HAP-1 (cell line): ENCODE results near the gene HOXA10.

Source experiments
- DNase-seq, 2 experiments: peaks; one replicate each; pipeline ENCODE4 v3.0.0-alpha.2; 2016 to 2020; ENCODE audit warnings: low spot score in 2 of 2
- H3K27me3 ChIP-seq: fragments of 250-450 bp; sonication (Bioruptor Pico); 2 replicates; pipeline ENCODE4 v1.5.1; 2020; ENCODE audit warnings: low read depth, mild to moderate bottlenecking, moderate library complexity
- H3K36me3 ChIP-seq: fragments of 250-450 bp; sonication (Bioruptor Pico); replicated peaks from 2 replicates; pipeline ENCODE4 v1.5.1; 2020; ENCODE audit warnings: mild to moderate bottlenecking
- H3K4me1 ChIP-seq: fragments of 250-450 bp; sonication (Bioruptor Pico); 2 replicates; pipeline ENCODE4 v1.5.1; 2020; ENCODE audit warnings: mild to moderate bottlenecking
- H3K4me3 ChIP-seq: fragments of 250-450 bp; sonication (Bioruptor Pico); 2 replicates; pipeline ENCODE4 v1.5.1; 2020; ENCODE audit warnings: mild to moderate bottlenecking, moderate library complexity
- H3K9me3 ChIP-seq: fragments of 250-450 bp; sonication (Bioruptor Pico); 2 replicates; pipeline ENCODE4 v1.5.1; 2020; ENCODE audit warnings: mild to moderate bottlenecking, moderate library complexity
- in situ Hi-C: fragments of 300-500 bp; cut with MboI; formaldehyde crosslinking; loops from 3 replicates; pipeline ENCODE4 v1.14.3; 2020; ENCODE audit warnings: low sequenced_read_pairs, inconsistent platforms, mixed read lengths

Gene HOXA10

DNA sequence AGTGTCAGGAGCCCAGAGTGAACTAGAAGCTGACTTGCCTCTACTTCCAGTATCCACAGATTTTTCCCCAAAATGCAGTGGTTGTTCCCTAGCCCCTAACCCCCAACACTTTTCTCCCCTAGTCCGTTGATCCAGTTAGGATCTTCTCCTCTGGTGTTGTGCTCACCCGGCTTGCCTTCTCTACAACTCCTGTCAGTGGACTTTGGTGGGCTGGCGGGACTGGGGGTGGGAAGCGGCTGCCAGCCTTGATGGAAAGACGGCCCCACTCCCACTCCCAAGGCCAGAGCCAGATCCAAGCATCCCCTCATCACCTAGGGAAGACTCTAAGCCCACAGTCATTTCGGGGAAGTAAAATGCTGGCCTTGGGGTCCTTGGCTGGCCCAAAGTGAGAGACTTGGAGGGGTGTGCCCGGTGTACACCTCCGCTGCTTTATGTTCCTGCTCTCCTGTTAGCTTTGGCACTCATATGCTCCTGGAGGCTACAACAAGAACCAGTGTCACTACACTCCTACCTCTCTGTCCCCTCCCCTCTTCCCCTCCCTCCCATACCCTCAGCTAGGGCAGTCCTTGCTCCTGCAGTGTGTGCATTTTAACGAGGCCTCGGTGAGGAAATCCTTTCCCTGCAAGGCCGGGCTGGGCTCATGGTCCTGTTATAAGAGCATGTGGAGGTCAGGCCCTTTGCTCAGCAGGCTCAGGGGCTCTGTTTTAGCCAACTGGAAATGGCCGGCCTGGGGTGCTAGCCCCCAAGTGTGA is 930 bp upstream of the HOXA10 start:
- no peaks in the 10 kb centered on the region for H3K9me3 ChIP-seq
- DNase-seq: peak in 1 of 2 experiments; percentile 71
- in situ Hi-C loops: loop anchor here (25.0 kb wide), 1 partner anchor 963 kb away; the partner anchor contains the start of genes CBX3 and HNRNPA2B1

DNA sequence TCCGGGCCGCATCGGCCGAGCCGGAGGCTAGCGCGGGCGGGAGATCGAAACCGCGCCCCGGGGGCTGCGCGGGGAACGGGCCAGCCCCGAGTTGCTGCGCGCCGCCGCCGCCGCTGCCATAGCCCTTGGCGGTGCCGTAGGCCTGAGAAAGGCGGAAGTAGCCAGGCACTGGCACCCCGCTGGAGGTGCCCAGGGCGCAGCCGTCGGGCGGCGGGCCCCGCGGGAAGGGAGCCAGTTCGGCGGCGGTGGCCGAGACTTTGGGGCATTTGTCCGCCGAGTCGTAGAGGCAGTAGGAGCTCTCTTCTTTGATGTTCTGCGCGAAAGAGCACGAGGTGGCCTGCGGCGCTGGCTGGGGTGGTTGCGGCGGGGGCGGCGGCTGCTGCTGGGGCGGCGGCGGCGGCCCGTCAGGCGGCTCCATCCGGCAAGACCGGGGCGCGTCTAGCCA is 587 bp downstream of the HOXA10 start:
- in situ Hi-C loops: loop anchor here (25.0 kb wide), 1 partner anchor 961 kb away; the partner anchor contains the start of genes CBX3 and HNRNPA2B1

More for the DNA sequence above, 930 bp upstream of the HOXA10 start:
- Histone ChIP-seq H3K36me3 (peaks cover 11% of the 10 kb centered on the region), H3K4me3 (peak overlapping the region; percentile 70; the same call in 1 of the 2 replicates), H3K27me3 (no peaks in the 10 kb centered on the region), H3K4me1 (peaks cover 16% of the 10 kb centered on the region)

DNA sequence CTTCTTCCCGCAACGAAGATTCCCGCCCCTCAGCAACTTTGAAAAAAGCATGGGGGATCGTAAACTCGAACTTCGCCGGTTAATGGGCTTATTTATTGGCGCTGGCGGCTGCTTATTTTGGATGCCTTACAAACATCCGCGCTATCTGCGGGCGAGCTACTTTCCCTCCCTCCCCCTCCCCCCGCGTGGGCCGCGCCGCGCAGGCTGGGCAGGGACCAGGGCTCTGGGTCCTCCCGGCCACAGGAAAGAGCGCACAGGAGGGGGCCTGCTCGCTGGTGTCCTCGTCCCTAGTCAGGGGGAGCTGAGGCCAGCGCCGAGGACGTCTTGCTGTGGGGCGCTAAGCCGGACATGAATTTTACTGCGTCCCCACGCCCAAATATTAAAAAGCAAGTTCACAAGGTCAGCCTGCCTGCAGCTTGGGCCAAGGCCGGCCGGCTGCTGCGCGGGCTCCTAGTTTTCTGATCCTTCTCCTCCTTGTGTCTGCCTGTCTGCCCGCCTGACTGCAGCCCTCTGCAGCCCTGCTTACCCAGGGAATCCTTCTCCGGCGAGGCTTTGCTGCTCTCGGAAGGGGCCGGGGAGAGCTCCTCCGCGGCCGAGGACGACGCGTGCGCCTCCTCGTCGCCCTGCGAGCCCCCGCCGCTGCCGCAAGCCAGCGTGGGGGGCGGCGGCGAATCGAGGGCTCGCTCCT is 1.2 kb downstream of the HOXA10 start:
- H3K36me3 ChIP-seq: peaks cover 24% of the 10 kb centered on the region
- peaks cover 11% of the 10 kb centered on the region for H3K4me1 ChIP-seq
- H3K27me3 ChIP-seq: no peaks in the 10 kb centered on the region
- H3K4me3 ChIP-seq: peak overlapping the region; percentile 70
- DNase-seq: peak in 1 of 2 experiments; percentile 76
- in situ Hi-C loops: loop anchor here (25.0 kb wide), 1 partner anchor 961 kb away; the partner anchor contains the start of genes CBX3 and HNRNPA2B1
- H3K9me3 ChIP-seq: no peaks in the 10 kb centered on the region

More for the DNA sequence above, 587 bp downstream of the HOXA10 start:
- peak in 1 of 2 experiments; percentile 39 for DNase-seq
- Histone ChIP-seq H3K4me3 (peak overlapping the region; percentile 70), H3K4me1 (peaks cover 11% of the 10 kb centered on the region), H3K36me3 (peaks cover 22% of the 10 kb centered on the region), H3K9me3 (no peaks in the 10 kb centered on the region), H3K27me3 (no peaks in the 10 kb centered on the region)

- Histone ChIP-seq H3K9me3 (no peaks in the 10 kb centered on the region), H3K27me3 (no peaks in the 10 kb centered on the region), H3K4me3 (peak overlapping the region; percentile 70), H3K36me3 (peaks cover 29% of the 10 kb centered on the region), H3K4me1 (peaks cover 9% of the 10 kb centered on the region)
- in situ Hi-C loops: loop anchor here (25.0 kb wide), 1 partner anchor 960 kb away; the partner anchor contains the start of genes CBX3 and HNRNPA2B1
- peak; percentile 42 to 49 for DNase-seq
Measured at GRCh38 chr7:27172315-27172774, 1.8 kb downstream of the HOXA10 start.

DNA sequence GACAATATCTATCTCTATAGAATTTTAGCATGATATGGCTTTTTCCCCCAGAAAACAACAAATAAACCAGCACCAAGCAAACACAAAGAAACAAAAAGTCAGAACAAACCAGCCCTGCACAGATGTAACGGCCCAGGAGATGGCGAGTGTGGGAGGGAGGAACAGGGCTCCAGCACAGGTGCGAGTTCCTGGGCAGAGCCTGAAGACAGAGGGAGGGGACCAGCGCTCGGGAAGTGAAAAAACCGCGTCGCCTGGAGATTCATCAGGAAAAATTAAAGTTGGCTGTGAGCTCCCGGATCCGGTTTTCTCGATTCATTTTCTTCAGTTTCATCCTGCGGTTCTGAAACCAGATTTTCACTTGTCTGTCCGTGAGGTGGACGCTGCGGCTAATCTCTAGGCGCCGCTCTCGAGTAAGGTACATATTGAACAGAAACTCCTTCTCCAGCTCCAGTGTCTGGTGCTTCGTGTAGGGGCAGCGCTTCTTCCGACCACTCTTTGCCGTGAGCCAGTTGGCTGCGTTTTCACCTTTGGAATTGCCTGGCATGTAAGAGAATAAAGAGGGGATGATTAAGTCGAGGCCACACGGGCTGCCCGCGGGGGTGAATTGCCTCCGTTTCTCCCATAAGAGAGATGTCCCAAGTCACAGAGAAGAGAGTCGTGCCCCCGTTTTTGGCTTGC is 2.3 kb downstream of the HOXA10 start:
- Histone ChIP-seq H3K4me3 (peak overlapping the region; percentile 70), H3K36me3 (peaks cover 29% of the 10 kb centered on the region), H3K9me3 (no peaks in the 10 kb centered on the region), H3K4me1 (peaks cover 9% of the 10 kb centered on the region), H3K27me3 (no peaks in the 10 kb centered on the region)
- peak; percentile 58 to 63 for DNase-seq
- in situ Hi-C loops: loop anchor here (25.0 kb wide), 1 partner anchor 959 kb away; the partner anchor contains the start of genes CBX3 and HNRNPA2B1

- Histone ChIP-seq H3K36me3 (peaks cover 29% of the 10 kb centered on the region), H3K27me3 (no peaks in the 10 kb centered on the region), H3K4me1 (peaks cover 9% of the 10 kb centered on the region), H3K4me3 (peak overlapping the region; percentile 70), H3K9me3 (no peaks in the 10 kb centered on the region)
- in situ Hi-C loops: loop anchor here (25.0 kb wide), 1 partner anchor 959 kb away; the partner anchor contains the start of genes CBX3 and HNRNPA2B1
- peak in 1 of 2 experiments; percentile 72 for DNase-seq
Measured at GRCh38 chr7:27171325-27171636, 2.8 kb downstream of the HOXA10 start.

- no peaks in the 10 kb centered on the region for H3K27me3 ChIP-seq
Measured at GRCh38 chr7:27170426-27171324, 3.4 kb downstream of the HOXA10 start.

DNA sequence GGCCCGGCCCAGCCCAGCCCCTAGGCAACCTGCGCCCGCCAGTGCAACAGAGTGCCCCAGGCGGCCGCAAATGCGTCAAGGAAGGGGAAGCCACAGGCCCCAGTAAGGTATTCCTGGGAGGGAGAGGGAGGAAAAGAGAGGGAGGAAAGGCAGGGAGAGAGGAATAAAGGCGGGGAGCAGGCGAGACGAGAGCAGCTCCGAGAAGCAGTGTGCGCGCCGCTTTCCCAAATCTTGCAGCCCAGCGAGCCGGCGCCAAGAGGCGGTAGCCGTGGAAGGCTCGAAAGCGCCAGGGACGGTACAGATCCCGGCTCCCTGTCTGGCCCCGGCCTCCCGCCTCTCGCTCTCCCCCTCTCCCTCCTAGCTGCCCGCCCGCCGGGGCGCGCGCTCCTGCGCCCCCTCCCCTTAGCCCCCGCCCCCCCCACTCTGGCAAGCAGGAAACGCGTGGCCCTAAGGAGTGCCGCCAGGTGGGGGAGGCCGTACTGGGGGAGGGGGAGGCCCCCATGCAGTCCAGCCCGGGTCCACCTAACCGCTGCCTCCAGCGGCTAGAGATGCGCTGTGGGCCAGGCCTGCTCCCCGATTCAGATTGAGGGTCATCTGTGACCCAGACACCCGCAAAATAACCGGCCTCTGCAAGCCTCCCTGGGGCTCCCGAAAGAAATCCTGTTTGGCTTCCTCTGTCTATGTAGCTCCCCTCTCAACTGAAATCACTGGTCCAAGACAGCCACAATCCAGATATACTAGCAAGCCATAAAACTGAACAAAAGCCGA is 4.3 kb downstream of the HOXA10 start:
- H3K4me3 ChIP-seq: peak overlapping the region; percentile 70
- H3K27me3 ChIP-seq: no peaks in the 10 kb centered on the region
- in situ Hi-C loops: loop anchor here (25.0 kb wide), 1 partner anchor 958 kb away; the partner anchor contains the start of genes CBX3 and HNRNPA2B1

More at GRCh38 chr7:27170426-27171324, 3.4 kb downstream of the HOXA10 start:
- peaks cover 29% of the 10 kb centered on the region for H3K36me3 ChIP-seq
- peak overlapping the region; percentile 70 for H3K4me3 ChIP-seq
- peak in 1 of 2 experiments; percentile 83 for DNase-seq
- in situ Hi-C loops: loop anchor here (25.0 kb wide), 1 partner anchor 958 kb away; the partner anchor contains the start of genes CBX3 and HNRNPA2B1
- H3K9me3 ChIP-seq: no peaks in the 10 kb centered on the region
- H3K4me1 ChIP-seq: peaks cover 9% of the 10 kb centered on the region

DNA sequence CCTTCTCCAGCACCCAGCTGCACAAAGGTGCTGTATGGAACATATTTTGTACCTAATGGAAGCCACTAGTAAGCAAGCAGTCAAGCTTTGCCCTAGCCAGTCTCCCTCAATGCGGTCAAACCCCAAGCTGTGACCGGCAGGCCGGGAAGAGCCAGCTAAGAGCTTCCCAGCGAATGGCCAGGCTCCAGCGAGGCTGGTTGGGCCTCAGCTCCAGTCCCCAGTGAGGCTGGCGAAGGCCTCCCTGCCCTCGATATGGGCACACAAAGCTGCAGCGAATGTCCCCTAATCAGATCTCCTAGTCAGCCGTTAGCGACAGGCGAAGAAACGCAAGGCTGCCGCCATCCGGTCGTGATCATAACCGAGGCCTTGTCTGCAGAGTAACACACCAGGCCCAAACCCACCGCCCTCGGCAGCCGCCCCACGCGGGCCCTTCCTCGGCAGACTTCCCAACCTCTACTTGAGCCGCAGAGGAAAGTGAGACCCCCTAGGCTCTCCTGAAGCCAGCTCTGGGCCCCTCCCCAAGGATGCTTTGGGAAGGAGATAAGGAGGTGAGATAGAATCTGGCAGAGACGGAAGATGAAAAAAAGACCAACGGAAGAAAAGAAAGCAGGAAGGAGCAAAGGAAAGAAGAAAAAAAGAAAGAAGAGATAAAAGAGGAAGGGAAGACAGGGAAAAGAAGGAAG is 5.7 kb downstream of the HOXA10 start:
- DNase-seq: peak; percentile 62 to 76
- H3K36me3 ChIP-seq: peaks cover 42% of the 10 kb centered on the region
- H3K9me3 ChIP-seq: no peaks in the 10 kb centered on the region
- in situ Hi-C loops: loop anchor here (25.0 kb wide), 1 partner anchor 956 kb away; the partner anchor contains the start of genes CBX3 and HNRNPA2B1
- peak overlapping the region; percentile 70 for H3K4me3 ChIP-seq
- no peaks in the 10 kb centered on the region for H3K27me3 ChIP-seq
- H3K4me1 ChIP-seq: peaks cover 3% of the 10 kb centered on the region; the same call in 1 of the 2 replicates

More for the DNA sequence above, 4.3 kb downstream of the HOXA10 start:
- Histone ChIP-seq H3K36me3 (peaks cover 29% of the 10 kb centered on the region), H3K9me3 (no peaks in the 10 kb centered on the region), H3K4me1 (peaks cover 8% of the 10 kb centered on the region)
- DNase-seq: peak; percentile 49 to 69

DNA sequence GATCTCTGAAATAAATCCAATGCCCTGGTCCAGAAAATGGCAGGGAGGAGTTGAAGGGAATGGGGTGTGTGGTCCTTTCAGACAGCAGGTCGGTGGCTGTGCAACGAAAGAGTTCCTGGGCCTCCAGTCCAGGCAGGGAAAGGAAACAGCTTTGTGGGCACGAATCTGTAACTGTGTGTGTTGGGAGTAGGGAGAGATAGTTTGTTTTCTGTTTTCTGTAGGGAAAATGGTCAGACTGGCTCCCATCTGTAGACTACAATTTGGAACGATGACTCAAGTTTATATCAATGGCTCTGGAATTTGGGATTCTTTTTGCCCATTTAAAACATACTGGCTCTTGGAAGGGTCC is 6.2 kb downstream of the HOXA10 start:
- Histone ChIP-seq H3K4me1 (peaks cover 3% of the 10 kb centered on the region; the same call in 1 of the 2 replicates), H3K36me3 (peaks cover 47% of the 10 kb centered on the region), H3K9me3 (no peaks in the 10 kb centered on the region), H3K4me3 (peak overlapping the region; percentile 70), H3K27me3 (no peaks in the 10 kb centered on the region)
- in situ Hi-C loops: loop anchor here (25.0 kb wide), 1 partner anchor 956 kb away; the partner anchor contains the start of genes CBX3 and HNRNPA2B1
- DNase-seq: peak in 1 of 2 experiments; percentile 22
